ENCODE results near the gene ATR. TPM values are rescaled to one million over a fixed set of nuclear protein-coding genes. Genes with fewer than 3 reads are reported as not detected.
A peak's percentile ranks its signal among the peaks of the same experiment; 100 is the strongest.
"Not testable (repeated sequence)": the region's sequence is repeated elsewhere in the genome, so short reads cannot be mapped to it uniquely, and the experiment has no call there.

ATR gene
- total RNA-seq, 2 donors from 2014 or later = 13.9 to 20.3 TPM

DNA sequence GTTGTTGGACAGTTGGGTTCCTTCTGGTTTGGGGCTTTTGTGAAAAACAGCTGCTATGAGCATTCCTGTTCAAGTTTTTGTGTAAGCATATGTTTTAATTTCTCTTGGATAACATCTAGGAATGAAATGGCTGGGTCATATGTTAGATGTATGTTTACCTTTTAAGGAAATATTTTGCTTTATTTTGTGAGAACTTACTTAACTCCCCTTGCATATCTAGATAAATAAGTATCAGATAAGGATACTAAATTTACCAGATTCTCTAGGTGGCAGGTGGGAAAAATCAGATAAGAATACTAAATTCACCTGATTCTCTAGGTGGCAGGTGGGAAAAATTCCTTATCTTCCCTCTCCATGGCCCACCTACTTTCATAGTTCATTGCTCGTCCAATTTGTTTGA, 16.6 kb upstream of the ATR start:
- Histone ChIP-seq H3K4me3 (no peak overlapping the region), H3K27me3 (no peaks in the 10 kb centered on the region), H3K27ac (peak overlapping the region; percentile 83), H3K4me1 (no peaks in the 10 kb centered on the region), H3K36me3 (no peaks in the 10 kb centered on the region), H3K9ac (ENCODE audit: low read depth in 2 of 2, low read length in 2 of 2) (peak overlapping the region in 1 of 2 donors; percentile 91), H3K9me3 (no peaks in the 10 kb centered on the region)
- intact Hi-C loops (cut with DNase I) = no loop called here
- TF ChIP-seq, protein P1, sequence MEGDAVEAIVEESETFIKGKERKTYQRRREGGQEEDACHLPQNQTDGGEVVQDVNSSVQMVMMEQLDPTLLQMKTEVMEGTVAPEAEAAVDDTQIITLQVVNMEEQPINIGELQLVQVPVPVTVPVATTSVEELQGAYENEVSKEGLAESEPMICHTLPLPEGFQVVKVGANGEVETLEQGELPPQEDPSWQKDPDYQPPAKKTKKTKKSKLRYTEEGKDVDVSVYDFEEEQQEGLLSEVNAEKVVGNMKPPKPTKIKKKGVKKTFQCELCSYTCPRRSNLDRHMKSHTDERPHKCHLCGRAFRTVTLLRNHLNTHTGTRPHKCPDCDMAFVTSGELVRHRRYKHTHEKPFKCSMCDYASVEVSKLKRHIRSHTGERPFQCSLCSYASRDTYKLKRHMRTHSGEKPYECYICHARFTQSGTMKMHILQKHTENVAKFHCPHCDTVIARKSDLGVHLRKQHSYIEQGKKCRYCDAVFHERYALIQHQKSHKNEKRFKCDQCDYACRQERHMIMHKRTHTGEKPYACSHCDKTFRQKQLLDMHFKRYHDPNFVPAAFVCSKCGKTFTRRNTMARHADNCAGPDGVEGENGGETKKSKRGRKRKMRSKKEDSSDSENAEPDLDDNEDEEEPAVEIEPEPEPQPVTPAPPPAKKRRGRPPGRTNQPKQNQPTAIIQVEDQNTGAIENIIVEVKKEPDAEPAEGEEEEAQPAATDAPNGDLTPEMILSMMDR (IDR thresholded peaks at IDR 0.05) = no peak
- no peak for DNase-seq

DNA sequence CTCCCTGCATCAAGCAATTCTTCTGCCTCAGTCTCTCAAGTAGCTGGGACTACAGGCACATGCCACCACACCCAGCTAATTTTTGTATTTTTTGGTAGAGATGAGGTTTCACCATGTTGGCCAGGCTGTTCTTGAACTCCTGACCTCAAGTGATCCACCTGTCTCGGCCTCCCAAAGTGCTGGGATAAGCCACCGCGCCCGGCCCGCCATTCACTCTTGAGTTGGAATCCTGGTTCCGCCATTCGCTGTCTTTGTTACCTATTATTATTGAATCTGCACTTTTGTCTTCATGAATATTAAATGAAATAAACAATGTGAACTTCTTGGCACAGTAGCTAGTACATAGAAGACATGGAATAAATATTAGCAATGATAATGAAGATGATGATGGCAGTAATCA, 13.7 kb upstream of the ATR start:
- H3K4me3 ChIP-seq; H3K4me1 ChIP-seq; H3K9me3 ChIP-seq; H3K9ac ChIP-seq (ENCODE audit: low read depth in 2 of 2, low read length in 2 of 2); H3K36me3 ChIP-seq; H3K27ac ChIP-seq; DNase-seq; intact Hi-C loops (cut with DNase I); H3K27me3 ChIP-seq: not testable (repeated sequence)

DNA sequence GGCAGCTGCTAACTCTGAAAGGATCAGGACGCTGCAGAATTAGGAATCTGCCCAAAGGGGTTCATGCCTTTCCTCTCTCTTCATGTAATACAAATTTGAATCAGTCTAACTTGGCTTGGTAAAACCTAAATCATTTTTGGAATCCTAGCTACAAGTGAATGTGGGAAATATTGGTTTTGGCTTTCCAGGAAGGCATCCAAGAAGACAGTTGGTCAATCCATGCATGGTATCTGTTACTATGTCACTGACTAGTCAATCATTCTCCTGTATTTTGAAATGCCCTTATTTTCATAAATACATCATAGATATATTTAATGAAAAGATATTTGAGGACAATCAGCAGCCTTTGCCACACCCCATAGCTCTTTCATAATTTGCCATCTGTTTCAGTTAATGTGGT, 10.2 kb upstream of the ATR start:
- TF ChIP-seq, protein P1 (IDR thresholded peaks at IDR 0.05) = no peak
- no peaks in the 10 kb centered on the region for H3K27me3 ChIP-seq
- DNase-seq = no peak
- H3K9ac ChIP-seq (ENCODE audit: low read depth in 2 of 2, low read length in 2 of 2) = no peak overlapping the region
- no peaks in the 10 kb centered on the region for H3K9me3 ChIP-seq
- H3K4me1 ChIP-seq = no peaks in the 10 kb centered on the region
- intact Hi-C loops (cut with DNase I) = loop anchor here (5.0 to 10.0 kb wide), 2 partner anchors 236 to 404 kb away; no protein-coding TSS in a partner anchor
- no peaks in the 10 kb centered on the region for H3K36me3 ChIP-seq
- H3K27ac ChIP-seq = no peak overlapping the region
- no peak overlapping the region for H3K4me3 ChIP-seq

DNA sequence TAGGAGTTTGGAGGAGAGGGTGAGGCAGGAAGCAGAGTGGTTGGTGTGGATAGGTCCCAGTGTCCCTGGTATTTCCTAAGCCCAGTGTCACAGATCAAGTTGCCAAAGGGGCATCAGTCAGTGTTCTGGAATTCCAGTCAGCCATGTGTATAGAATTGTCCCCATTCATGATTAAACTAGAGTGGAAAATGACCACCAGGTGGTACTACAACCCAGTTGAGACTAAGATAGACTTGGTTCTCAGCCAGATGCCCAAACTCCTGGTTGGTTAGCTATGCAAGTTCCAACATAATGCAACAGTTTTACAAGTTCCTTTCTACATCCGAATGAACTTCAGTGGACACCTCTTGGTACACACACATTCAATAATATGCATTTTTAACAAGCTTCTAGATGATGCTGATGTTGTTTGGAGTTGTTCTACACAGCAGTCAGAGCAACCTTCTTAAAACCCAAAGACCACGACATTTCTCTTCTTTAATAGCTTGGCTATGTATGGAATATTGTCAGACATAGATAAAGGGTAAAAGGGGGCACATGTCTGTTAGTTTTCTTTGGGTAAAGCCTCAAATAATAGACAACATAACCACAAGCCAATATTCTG, 8.4 kb upstream of the ATR start:
- H3K27me3 ChIP-seq = no peaks in the 10 kb centered on the region
- no peaks in the 10 kb centered on the region for H3K36me3 ChIP-seq
- H3K9ac ChIP-seq (ENCODE audit: low read depth in 2 of 2, low read length in 2 of 2) = no peak overlapping the region
- no peak overlapping the region for H3K4me3 ChIP-seq
- H3K27ac ChIP-seq = no peak overlapping the region
- TF ChIP-seq, protein P1 (IDR thresholded peaks at IDR 0.05) = peak; percentile 68
- no peaks in the 10 kb centered on the region for H3K4me1 ChIP-seq
- intact Hi-C loops (cut with DNase I) = loop anchor here (5.0 to 10.0 kb wide), 2 partner anchors 238 to 405 kb away; no protein-coding TSS in a partner anchor
- DNase-seq = peak; percentile 59
- no peaks in the 10 kb centered on the region for H3K9me3 ChIP-seq

DNA sequence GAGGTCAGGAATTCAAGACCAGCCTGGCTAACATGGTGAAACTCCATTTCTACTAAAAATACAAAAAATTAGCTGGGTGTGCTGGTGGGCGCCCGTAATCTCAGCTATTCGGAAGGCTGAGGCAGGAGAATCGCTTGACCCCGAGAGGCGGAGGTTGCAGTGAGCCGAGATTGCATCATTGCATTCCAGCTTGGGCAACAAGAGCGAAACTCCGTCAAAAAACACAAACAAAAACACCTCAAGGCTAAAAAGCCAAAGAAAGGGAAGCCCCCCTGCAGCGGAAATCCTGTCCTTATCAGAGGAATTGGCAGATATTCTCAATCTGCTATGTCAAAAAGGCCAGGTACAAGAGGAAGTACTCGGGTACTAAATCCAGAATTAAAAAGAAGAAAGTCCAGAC, 2.5 kb upstream of the ATR start:
- not testable (repeated sequence) for DNase-seq; H3K4me1 ChIP-seq; H3K36me3 ChIP-seq; H3K27me3 ChIP-seq; H3K27ac ChIP-seq; H3K9me3 ChIP-seq; H3K4me3 ChIP-seq; H3K9ac ChIP-seq (ENCODE audit: low read depth in 2 of 2, low read length in 2 of 2)
- intact Hi-C loops (cut with DNase I) = loop anchor here (10.0 kb wide), 1 partner anchor 244 kb away; no protein-coding TSS in a partner anchor

DNA sequence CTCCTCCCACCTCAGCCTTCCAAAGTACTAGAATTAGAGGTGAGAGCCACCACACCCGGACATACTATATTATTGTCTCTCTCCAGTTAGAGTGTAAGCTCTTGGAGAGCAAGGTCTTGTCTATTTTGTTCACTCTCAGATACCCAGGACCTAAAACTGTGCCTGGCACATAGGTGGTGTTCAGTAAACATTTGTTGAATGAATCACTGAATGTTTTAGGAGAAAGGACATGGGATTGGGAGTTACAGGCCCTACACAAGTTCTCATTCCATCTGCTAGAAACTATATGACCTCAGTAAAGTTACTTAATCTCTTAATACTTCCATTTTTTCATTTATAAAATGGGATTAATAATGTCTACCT, 1.5 kb upstream of the ATR start:
- H3K36me3 ChIP-seq = no peaks in the 10 kb centered on the region
- H3K27me3 ChIP-seq = no peaks in the 10 kb centered on the region
- H3K4me1 ChIP-seq = no peaks in the 10 kb centered on the region
- TF ChIP-seq, protein P1 (IDR thresholded peaks at IDR 0.05) = no peak
- H3K9me3 ChIP-seq = no peaks in the 10 kb centered on the region
- intact Hi-C loops (cut with DNase I) = loop anchor here (10.0 kb wide), 1 partner anchor 245 kb away; no protein-coding TSS in a partner anchor
- no peak overlapping the region for H3K9ac ChIP-seq (ENCODE audit: low read depth in 2 of 2, low read length in 2 of 2)
- H3K27ac ChIP-seq = no peak overlapping the region
- no peak for DNase-seq
- no peak overlapping the region for H3K4me3 ChIP-seq
